ENCODE measurements around the gene KIF27.

The KIF27 gene

DNA sequence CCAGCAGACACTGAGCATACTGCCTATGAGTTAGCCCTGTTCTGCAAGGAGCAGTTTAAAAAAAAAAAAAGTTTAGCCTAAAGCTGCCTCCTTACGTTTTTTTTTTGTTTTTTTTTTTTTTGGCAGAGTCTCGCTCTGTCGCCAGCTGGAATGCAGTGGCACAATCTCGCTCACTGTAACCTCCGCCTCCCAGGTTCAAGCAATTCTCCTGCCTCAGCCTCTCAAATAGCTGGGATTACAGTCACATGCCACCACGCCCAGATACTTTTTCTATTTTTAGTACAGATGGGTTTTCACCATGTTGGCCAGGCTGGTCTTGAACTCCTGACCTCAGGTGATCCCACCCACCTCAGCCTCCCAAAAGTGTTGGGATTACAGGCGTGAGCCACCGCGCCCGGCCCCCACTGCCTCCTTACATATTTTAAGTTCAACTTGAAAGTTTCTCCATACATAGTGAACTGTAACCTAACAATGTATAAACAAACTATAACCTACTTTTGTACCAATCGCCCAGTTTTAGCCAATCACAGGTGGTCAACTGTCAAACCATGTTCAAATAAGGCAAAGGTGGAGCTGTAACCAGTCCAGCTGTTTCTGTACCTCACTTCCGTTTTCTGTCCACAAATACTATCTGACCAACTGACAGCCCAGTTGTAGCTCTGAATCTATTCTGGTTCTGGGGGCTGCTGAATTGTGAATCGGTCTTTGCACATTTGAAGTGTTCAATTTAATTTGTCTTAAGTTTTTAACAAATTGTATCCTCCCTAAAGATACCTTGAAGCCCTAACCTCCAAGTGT is 120.8 kb downstream of the KIF27 start:
- DNase-seq, result no peak

DNA sequence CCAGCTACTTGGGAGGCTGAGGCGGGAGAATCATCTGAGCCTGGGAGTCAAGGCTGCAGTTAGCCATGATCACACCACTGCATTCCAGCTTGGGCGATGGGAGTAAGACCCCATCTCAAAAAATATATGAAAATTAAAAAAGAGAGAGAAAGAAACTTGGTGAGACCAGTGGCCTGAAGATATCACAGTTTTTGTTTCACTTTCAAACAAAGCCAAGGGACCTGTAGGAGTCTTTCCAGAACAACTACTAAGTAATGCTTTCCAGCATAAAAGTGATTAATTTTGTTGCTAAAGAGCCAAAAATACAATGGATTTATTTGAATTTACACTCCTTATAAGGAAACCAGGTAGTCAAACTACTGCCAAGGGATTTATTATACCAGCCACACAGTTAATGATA is 127.2 kb downstream of the KIF27 start:
- no peak for DNase-seq

DNA sequence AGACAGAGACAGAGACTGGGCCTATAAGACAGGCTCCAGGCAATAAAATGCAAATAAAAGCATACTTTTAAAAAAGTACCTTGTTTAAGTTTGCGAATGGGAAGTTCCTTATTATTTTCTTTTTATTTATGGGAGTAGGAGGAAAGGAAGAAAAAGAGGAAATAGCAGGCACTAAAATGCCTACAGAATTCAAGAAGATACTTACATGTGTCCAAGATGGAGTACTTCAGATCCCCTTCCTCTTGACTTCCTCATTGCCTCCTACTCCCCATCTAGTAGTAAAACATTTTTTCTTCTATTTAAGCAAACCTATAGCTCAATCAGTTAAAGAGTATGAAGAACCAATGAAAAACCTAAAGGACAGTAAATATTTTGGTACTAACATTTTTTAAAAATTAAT is 128.5 kb downstream of the KIF27 start:
- no peak for DNase-seq
